NCI-H774 (cell line): ENCODE measurements around the gene NME4.
"Not testable (repeated sequence)": the region's sequence is repeated elsewhere in the genome, so short reads cannot be mapped to it uniquely, and the experiment has no call there.

Experiments
- DNase-seq: peaks from one replicate; lab custom pipeline; 2025; lab: John Stamatoyannopoulos, UW

NME4 gene

DNA sequence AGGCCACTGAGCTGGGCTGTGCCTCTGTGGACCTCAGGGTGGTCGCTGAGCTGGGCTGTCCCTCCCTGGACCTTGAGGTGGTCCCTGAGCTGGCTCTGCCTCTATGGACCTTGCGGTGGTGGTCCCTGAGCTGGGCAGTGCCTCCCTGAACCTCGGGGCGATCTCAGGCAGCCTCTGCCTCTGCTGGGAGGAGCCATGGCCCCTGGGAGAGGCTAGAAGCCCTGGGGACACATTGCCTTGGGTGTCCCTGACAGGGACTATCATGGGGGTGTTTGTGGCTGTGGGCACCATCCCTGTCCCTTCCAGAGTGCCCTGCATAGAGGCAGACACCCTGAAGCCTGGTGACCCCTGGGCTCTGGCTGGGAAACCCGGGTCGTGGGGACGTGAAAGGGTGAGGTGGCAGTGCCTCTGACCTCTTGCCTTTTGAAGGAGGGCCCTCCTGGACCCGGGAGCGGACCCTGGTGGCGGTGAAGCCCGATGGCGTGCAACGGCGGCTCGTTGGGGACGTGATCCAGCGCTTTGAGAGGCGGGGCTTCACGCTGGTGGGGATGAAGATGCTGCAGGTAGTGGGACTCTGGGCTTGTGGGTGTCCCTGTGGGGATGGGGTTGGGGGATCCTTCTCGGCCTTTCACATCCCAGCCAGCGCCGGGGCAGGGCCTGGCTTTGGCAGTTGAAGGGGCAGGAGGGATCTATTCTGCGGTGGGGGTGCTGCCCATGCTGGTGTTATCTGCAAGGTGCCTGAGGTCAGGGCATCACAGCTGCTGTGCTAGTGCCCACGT, 1.8 kb downstream of the NME4 start:
- no peak for DNase-seq

DNA sequence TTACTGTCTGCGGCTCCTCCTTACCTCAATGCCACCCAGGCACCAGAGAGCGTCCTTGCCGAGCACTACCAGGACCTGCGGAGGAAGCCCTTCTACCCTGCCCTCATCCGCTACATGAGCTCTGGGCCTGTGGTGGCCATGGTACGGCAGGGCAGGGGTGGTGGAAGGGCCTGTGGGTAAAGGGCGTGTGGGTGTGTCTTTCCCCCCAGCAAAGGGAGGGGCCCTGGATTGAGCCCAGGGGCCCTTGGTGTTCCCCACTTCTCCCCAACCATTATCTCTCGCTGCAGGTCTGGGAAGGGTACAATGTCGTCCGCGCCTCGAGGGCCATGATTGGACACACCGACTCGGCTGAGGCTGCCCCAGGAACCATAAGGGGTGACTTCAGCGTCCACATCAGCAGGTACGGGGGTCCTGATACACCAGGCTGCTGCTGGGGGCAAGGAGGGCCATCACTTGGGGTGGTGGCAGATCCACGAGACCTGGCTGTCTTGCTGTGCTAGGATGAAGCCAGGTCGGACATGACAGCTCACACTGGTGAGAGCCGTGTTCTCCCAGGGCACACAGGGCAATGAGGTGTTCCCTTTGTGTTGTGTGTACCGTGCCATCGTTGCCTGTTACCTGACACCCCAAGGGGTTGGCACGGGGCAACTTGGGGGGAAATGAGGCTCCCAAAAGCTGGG, 2.5 kb downstream of the NME4 start:
- no peak for DNase-seq

DNA sequence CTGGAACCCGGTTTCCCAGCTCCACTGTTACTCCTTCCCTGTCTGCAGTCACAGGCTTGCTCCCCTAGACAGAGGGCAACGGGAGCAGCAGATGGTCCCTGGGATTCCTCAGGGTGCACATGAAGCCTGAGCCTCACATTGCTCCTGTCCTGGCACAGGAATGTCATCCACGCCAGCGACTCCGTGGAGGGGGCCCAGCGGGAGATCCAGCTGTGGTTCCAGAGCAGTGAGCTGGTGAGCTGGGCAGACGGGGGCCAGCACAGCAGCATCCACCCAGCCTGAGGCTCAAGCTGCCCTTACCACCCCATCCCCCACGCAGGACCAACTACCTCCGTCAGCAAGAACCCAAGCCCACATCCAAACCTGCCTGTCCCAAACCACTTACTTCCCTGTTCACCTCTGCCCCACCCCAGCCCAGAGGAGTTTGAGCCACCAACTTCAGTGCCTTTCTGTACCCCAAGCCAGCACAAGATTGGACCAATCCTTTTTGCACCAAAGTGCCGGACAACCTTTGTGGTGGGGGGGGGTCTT, 3.1 kb downstream of the NME4 start:
- no peak for DNase-seq

DNA sequence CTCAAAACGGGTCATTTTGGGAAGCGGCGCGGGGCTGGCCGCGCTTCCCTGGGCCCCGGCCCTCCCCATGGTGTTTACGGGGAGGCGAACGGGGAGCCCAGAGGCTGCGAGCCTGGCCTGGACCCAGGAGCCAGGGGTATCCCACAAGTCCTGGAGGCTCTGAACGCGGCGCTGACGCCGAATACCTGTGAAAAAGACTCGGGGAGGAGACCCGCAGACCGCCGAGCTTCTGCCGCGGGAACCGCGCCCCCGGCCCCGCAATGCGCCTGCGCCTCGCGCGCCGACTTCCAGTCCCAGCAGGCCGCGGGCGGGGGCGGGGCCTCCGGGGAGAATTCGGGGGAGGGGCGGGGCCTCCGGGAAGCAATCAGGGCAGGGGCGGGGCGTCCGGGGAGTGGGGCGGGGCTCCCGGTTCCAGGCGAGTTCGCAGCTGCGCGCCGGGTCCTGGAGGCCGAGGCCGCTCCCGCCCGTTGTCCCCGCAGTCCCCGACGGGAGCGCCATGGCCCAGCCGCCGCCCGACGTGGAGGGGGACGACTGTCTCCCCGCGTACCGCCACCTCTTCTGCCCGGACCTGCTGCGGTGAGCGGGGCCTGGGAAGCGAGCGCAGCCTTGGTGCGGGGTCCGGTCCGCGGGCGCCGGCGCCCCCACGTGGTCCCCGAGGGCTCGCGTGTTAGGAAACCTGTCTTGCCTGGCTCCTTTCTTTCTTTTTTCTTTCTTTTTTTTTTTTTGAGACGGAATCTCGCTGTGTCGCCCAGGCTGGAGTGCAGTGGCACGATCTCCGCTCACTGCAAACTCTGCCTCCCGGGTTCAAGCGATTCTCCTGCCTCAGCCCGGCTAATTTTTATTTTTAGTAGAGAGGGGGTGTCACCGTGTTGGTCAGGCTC, 4.7 kb downstream of the NME4 start, which contains the start of gene DECR2:
TSS of gene DECR2 (plus strand) at position 418 of the 881 bp plus-strand sequence. CDS start at position 497, 79 bp downstream.
- peak; percentile 68 for DNase-seq

DNA sequence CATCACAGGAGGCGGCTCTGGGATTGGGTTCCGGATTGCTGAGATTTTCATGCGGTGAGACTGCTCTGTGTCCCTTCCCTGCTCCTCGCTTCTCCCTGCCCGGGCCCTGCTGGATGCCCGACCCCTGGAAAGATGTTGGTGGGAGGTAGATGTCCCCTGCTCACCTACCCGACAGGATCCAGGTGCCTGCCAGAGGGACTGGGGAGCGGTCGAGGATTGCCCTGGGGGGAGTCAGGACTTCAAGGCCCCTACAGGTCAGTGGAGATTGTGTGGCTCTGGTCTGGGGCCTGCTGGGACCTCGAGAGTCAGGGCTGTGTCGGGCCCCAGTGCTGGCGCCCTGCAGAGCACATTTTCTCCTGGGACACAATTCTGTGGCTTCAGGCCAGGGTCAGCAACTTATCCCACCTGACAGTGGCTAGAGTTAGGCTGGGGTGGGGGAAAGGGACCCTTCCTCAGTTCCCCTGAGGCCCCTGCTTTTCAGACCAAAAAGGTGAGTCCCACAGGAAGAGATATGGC, 8.0 kb downstream of the NME4 start:
- DNase-seq, result no peak

DNA sequence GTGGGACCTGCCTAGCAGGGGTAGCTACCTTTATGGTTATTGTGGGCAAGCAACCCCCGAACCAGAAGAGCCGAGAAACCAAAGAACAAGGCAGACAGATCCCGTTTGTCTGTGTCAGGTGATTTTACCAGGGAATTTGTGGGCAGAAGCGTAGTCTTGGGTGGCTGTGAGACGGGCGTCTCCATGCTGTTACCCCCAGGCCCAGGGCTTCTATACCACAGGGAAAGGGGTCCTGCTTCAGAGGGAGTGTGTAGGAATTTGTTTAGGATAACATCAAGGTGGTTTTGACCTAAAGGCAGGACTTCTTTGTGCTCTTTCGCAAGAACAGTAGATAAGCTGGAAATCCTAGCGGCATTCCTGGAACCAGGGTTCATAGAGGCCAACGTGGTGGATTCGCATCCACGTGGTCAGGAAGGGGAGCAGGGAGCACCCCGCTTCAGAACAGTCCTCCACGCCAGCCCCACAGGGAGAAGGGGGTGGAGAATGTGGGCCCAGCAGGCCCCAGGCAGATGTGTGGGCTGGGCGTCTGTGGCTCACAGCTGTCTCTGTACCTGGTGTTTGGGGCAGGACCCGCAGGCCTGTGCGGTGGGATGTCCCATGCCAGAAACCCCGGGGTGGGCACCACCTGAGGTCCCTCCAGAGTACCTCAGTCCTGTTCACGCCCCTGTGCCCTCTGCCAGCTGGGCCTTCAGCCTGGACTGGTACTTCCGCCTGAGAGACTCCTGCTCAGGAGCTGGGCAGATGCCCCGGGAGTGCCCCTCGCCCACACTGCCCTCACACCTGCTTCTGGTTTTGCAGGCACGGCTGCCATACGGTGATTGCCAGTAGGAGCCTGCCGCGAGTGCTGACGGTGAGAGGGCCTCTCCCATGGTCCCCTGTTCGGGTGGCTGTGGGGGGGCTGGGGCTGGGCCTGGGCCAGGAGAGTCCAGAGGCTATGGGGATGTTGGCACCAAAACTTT, 8.8 kb downstream of the NME4 start:
- no peak for DNase-seq

DNA sequence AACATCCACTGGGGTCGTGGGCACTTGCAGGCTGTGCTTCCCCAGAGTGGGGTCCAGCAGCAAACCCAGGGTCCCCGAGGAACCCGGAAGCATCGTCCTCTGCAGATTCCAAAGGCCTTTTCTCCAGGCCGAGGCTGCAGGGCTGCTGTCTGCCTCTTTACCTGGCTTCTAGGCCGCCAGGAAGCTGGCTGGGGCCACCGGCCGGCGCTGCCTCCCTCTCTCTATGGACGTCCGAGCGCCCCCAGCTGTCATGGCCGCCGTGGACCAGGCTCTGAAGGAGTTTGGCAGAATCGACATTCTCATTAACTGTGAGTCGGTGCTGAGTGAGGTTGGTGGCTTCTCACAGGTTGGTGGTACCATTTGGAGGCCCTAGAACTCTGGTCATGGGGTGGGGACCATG, 10.3 kb downstream of the NME4 start:
- DNase-seq, result no peak

DNA sequence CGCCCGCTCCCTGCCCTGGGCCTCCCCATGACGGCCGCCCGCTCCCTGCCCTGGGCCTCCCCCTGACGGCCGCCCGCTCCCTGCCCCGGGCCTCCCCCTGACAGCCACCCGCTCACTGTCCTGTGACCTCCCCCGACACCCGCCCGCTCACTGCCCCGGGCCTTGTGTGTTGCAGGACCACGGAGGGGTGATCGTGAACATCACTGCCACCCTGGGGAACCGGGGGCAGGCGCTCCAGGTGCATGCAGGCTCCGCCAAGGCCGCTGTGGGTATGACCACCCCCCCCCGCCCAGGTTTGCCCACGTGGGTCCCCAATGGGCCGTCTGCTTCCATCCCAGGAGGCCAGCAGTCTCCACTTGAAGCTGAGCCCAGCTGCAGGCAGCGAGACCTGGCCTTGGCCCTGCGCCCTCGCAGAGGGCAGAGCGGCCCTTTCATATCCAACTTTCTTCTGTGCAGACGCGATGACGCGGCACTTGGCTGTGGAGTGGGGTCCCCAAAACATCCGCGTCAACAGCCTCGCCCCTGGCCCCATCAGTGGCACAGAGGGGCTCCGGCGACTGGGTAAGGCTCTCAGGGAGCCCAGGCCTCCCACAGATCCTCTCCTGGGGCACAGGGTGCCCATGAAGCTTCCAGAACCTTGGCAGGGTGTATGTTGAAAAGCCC, 13.6 kb downstream of the NME4 start:
- DNase-seq, result no peak

DNA sequence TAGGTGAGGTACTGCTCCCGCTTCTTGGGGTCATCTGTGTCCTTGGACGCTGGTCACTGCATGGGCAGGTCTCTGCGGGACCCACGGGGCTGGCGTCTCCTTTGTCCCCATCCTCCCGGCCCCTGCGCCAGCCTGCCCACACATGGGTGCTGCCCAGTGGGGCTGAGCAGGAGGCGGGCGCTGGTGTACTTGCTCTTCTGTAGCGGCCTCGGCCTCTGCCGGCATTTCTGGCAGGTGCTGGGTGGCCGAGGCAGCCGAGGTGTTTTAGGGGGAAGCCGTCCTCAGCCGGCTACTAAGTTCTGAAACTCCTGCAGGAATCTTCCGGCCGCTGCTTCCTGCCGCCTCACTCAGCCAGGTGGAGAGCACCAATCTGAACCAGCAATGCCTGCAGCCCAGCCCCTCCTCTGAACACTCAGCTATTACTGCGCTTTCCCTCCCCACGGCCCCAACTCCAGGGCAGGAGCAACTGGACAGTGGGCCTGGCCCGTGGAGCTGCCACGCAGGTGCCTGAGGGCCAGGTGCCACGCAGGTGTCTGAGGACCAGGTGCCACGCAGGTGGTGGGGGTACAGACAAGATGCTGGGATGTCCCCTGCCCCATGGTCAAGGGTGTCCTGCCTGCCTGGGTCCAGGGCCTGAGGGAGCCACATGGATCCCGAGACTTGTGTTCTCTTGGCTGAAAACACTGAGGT, 14.7 kb downstream of the NME4 start:
- DNase-seq, result no peak

DNA sequence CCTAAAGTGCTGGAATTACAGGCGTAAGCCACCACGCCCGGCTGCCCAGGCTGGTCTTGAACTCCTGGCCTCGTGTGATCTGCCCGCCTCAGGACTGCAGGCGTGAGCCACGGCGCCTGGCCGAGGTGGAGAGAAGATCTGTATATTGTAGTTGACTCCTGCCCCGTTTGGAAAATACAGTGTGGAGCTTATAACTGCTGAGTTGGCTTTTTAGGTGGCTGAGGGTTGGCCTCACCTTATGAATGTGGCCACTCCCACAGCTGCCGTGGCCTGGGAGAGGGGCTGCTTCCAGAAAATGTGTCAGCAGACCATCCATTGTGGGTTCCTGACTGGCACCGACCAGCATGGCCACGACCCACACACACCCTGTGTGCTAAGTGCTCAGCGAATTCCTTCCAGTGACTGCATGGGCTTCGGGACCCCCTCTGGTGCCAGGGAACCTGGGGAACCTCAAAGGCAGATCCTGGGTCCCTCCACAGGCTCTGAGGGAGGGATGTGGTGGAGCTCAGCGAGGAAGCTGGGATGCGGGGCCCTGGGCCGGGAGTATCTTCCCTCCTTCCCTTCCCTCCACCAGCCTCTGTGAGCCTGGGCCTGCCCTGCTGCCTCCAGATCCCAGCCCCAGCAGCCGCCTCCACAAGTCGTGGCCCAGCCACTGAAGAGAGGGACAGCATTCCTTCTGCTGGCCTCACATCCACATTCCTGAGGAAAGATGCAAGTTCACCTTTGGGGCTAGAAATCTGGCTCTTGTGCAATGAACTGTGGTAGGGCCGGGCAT, 17.6 kb downstream of the NME4 start:
- DNase-seq, result no peak

DNA sequence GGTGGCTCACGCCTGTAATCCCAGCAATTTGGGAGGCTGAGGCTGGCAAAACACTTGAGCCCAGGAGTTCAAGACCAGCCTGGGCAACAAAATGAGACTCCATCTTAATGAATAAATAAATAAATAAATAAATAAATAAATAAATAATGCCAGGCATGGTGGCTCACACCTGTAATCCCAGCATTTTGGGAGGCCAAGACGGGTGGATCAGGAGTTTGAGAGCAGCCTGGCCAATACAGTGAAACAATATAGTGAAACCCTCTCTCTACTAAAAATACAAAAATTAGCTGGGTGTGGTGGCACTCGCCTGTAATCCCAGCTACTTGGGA, 18.1 kb downstream of the NME4 start:
- not testable (repeated sequence) for DNase-seq

DNA sequence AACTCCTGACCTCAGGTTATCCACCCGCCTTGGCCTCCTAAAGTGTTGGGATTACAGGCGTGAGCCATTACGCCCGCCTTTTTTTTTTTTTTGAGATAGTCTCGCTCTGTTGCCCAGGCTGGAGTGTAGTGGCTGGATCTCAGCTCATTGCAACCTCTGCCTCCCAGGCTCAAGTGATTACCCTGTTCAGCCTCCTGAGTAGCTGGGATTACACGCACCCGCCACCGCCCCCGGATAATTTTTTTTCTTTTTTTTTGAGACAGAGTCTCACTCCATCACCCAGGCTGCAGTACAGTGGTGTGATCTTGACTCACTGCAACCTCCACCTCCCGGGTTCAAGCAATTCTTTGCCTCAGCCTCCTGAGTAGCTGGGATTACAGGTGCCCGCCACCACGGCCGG, 25.2 kb downstream of the NME4 start:
- not testable (repeated sequence) for DNase-seq

DNA sequence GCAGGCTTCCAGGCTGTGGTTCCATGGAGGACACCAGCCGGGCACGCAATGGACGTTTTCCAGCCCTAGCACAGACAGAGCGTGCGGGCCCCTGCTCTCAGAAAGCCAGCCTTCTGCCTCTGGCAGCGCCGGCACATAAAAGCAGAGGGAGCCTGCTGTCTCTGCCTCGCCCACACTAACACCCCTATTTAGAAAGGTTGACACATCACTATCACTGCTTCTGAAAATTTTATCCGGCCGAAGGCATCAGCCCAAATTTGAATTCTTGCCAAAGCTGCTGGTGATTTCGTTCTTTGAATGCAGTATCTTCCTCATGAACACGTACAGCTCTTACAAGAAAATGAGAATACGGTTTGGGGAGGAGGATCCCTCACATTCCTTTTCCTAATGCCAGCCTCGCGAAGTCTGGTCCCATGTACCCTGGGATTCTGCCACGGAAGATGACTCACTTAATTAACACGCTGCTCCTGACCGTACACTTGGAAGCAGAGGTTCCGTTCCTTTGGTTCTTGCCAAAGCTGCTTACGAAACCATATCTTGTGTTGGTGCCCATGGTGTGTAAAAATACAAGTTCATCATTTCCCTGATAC, 27.1 kb downstream of the NME4 start:
- no peak for DNase-seq

DNA sequence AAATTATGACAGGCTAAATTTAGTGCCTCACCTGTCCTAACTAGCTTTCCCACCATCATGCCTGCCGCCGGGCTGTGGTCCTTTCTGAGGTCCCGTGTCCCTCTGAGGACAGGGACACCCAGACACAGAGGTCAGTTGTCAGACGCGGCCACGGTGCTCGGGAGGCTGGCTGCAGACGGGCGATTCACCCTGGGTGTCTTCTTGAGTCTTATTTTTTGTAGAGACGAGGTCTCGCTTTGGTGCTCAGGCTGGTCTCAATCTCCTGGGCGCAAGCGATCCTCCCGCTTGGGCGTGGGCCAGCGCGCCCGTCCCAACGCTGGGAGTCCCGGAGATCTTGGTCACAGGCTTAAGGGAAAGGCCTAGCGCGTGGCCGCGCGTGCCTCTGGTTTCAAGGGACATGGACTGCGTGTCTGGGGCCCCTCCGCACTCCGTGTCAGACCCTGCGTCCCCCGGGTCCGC, 27.7 kb downstream of the NME4 start:
- DNase-seq, result no peak

DNA sequence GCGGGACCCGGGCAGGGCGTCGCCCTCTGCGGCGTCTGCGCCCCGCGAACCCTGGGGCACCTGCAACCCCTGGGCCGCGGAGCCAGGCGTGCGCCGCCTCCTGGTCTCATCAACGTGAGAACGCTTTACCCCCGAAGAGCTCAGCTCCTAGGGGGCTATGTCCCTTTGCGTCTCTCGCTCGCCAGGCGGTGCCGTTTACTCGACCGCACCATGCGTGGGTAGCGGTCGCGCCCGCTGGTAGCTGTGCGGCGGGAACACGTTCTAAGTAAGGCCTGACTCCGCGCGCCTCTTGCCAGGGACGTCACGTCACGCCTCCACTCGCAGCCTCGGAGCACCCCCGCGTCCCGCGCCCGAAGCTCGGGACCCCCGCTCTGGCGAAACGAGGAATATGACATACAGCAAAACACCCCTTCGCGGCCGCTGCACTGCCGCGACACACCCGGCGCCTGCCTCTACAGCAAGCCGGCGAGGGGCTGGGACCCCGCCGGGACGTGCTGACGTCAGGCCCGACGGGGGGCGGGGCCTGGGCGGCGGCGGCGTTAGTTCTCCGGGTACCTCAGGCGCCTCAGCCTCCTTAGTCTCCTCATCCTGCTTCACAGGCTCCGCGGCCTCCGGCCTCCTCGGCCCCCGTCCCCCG, 28.2 kb downstream of the NME4 start, which contains the start of gene RAB11FIP3:
TSS of gene RAB11FIP3 (plus strand) at position 568 of the 637 bp plus-strand sequence. CDS start 358 bp downstream, outside the sequence.
- peak; percentile 51 for DNase-seq

DNA sequence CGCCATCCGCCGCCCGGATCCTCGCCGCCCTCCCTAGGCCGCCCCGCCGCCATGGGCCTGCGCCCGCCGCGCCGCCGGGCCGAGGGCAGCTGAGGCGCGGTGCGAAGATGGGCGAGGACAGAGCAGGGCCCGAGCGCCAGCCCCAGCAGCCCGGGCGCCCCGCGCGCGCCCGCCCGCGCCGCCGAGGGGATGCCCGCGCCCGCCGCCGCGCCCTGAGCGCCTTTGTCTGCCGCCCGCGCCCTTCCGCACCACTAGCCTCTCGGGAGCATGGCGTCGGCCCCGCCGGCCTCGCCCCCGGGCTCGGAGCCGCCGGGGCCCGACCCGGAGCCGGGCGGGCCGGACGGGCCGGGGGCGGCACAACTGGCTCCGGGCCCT, 28.7 kb downstream of the NME4 start:
- DNase-seq, result no peak

DNA sequence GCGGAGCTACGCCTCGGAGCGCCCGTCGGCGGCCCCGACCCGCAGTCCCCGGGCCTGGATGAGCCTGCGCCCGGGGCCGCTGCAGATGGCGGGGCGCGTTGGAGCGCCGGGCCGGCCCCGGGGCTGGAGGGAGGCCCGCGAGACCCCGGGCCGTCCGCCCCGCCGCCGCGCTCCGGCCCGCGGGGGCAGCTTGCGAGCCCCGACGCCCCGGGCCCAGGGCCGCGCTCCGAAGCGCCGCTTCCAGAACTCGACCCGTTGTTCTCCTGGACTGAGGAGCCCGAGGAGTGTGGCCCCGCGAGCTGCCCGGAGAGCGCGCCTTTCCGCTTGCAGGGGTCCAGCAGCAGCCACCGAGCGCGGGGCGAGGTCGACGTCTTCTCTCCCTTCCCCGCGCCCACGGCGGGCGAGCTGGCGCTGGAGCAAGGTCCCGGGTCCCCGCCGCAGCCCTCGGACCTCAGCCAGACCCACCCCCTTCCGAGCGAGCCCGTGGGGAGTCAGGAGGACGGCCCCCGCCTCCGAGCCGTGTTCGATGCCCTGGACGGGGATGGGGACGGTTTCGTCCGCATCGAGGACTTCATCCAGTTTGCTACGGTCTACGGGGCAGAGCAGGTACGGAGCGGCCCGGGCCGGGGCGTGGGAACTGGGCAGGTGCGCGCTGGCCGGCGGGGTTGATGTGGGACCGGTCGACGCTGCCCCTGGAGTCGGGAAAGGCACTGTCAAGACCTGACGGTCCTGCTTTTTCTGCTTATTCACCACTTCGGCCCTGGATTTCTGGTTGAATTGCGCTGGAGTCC, 29.3 kb downstream of the NME4 start:
- DNase-seq, result no peak
